Eye (tissue), 1 donor: ENCODE data around the gene IDH1.
A peak's percentile ranks its signal among the peaks of the same experiment; 100 is the strongest.

Experiments
- DNase-seq: peaks from one replicate; pipeline ENCODE4 v3.0.0-alpha.2; 2015

Gene IDH1

DNA sequence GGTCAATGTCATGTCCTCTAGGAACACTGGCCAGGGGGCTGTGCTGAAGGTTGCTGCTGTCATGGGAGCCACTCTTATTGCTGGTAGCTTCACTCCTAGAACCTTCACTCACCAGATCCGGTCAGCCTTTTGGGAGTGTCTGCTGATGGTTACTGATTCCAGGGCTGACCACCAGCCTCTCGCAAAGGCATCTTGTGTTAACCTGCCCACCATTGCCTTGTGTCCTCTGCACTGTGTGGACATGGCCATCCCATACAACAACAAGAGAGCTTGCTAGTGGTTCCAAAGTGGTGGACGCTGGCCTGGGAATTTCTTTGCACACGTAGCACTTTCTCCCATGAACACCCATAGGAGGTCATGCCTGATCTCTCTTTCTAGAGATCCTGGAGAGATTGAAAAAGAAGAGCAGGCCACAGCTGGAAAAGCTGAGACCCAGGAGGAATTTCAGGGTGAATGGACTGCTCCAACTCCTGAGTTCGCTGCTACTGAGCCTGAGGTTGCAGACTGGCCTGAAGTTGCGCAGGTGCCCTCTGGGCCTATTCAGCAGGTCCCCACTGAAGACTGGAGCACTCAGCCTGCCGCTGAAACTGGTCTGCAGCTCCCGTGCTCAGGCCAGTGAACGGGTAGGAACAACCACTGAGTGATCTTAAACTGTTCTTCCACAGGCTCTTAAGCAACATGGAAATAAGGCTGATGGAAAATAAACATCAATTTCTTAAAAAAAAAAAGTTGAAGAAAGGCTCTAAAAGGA, 46.4 kb downstream of the IDH1 start:
- DNase-seq = no peak

DNA sequence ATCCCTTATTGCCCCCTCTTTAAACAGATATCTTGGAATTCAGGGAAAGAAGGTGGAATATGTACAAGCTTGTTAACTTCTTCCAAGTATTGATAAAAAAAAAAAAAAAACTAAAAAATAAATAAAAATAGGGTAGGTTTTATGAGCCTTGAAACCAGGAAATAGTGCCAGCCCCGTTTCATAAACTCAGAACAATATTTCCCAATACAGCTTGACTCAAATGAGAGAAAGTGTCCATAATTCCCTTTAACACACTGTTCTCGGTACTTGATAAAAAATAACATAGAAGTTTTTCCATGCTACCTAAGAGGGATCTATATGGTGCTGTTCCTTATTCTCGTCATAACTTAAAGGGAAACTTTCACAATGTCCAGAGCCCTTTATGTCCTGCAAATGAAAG, 47.1 kb downstream of the IDH1 start:
- no peak for DNase-seq

DNA sequence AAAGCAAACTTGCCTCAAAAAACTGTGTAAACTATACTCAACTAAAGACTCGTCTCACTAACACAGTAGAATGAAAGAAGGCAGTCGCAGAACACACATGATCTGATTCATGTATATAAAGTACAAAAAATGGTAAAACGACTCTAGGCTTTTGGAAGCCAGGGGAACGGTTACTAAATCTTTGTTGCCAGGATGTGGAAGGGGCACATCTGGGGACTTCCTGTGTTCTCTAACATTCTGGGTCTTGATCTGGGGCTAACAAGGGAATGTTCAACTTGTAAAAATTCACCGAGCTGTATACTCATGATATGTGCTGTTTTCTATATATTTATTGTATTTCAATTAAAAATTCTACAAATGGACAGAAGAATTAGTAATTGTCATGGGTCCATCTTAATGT, 50.7 kb downstream of the IDH1 start:
- DNase-seq = no peak

DNA sequence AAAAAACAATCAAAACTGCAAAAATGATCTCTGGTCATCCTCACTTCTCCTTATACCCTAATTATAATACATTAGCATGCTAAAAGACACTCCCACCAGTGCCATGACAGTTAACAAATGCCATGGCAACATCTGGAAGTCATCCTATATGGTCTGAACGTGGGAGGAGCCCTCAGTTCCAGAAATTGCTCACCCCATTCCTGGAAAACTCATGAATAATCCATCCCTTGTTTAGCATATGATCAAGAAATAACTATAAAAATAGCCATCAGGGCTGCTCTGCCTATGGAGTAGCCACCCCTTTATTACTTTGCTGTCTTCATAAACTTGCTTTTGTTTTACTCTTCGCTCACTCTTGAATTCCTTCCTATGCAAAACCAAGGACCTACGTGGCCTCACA, 59.3 kb downstream of the IDH1 start:
- DNase-seq = no peak

DNA sequence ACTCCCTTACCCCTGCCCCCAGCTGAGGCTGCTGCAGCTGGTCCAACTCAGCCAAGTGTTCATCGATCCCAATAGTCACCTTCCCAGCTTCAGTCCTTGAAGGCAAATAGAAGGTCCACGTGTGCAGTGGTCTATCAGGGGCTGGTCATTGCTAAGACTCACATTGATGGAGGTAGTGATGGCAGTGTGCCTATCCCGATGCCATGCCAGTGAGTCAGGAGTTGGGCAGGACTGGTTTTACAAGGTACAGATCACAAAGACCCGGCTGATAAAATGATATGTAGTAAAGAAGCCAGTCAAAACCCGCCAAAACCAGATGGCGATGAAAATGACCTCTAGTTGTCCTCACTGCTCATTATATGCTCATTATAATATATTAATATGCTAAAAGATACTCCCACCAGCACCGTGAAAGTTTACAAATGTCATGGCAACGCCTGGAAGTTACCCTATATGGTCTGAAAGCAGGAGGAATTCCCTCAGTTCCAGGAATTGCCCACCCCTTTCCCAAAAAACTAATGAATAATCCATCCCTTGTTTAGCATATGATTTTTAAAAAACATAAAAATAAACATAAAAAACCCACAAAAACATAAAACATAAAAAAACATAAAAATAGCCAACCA, 62.1 kb downstream of the IDH1 start:
- DNase-seq = no peak

DNA sequence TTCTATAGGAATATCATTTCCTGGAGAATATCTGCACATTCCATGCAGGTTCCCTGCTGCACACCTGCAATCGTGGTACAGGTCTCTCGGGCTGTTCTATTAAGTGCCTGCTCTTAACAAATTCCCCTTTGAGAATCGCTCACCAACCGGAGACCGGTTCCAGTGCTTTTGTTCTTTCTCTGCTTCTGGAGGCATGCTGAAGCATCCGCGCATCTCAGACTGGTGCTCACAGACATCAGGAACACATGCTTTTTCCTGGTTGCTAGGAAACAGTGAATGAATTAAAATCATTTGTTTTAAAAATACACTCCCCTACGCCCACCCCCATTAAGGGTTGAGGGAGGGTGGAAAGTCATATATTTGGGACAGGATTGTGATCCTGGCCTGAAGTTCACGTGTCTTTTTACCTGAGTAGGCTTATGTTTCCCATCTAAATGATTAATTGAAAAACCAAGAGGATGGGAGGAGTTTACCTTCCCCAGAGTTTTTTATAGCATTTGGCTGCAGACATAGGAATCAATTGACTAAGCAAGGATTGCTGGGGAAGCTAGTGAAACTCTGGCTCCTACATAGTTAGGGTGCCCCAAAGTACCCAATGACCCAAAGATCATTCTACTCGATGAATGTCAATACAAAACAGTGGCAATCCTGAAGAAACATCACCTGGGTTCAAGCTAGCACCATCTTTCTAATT, 64.9 kb downstream of the IDH1 start, which contains the start of gene C2orf80:
TSS of gene C2orf80 (minus strand) at position 221 of the 694 bp plus-strand sequence. CDS start 3,044 bp downstream, outside the sequence.
- DNase-seq = peak; percentile 60

DNA sequence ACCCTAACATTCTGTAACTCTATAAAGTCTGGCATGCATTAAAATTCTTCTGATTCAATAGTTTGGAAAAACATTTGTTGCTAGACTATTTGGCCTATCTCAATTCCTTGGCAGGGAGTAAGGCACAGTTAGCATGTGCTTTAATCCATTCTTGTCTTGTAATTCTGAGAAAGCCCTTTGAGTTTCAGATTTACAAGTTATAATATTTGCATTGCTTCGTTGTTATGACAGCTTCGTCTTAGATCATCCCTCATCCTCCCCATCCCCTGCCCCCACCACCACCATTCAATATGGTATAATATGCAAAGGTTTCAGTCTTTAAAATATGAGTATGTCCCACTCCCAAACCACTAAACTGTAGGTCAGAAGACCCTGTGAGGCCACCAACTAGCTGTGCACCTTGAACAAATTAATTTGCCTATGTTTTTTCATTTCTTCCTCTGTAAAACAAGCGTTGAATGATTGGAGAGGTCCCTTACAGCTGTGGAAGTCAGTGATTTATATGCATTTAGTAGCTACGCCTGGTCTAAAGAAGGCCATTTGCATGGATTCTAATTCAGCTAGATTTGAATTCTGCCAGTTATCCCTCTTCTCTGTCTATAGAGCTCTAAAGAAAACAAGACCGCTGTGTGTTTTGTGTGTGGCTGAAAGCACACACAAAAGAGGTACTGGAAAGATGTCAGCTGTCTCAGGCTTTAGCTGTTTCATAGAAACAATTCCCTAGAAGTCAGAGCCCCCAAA, 65.6 kb downstream of the IDH1 start:
- peak; percentile 22 for DNase-seq

DNA sequence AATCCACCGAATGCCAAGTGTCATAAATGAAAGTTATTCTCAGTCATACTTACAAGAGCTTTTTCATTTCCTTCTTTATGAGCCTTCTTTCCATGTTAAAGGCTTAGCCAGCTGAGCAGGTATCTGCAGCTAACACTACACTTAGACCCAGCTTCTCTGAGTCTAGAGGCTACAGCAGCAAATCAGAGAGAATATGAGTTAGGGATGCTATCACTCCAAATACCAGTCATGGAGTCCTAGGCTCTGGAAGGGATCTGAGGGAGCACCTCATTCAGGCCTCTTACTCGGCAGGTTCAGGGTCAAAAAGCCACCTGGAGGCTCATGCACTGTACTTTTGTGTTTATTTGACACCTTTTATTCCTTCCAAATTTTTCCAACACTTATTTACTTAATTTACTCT, 68.0 kb downstream of the IDH1 start:
- DNase-seq = no peak

DNA sequence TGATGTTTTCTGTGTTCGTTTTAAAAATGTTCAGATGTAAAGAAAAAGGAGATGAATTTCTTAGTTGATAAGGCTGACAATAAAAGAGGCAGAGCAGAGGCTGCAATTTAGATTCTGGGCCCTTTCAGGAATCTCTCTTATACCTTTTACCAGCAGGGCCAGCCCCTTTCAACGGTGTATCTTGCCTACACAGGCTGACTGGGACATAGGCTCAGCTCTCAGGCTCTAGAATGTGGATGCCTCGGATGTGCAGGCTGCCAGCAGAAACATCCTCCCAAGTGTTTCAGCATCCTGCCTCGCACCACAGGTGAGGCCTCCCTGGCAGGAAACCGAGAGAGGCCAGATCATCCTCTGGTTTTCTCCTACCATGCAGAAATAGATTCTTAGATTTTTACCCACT, 68.4 kb downstream of the IDH1 start:
- no peak for DNase-seq
